GM18498 (cell line): ENCODE data around the gene ETV3.

Experiments used
- ATAC-seq: cut with Tn5 transposase; IDR thresholded peaks from one replicate; pipeline ENCODE4 v1.9.1; 2021; ENCODE audit warnings: mild to moderate bottlenecking, moderate library complexity; ENCODE audit not compliant: unreplicated experiment

Gene ETV3

DNA sequence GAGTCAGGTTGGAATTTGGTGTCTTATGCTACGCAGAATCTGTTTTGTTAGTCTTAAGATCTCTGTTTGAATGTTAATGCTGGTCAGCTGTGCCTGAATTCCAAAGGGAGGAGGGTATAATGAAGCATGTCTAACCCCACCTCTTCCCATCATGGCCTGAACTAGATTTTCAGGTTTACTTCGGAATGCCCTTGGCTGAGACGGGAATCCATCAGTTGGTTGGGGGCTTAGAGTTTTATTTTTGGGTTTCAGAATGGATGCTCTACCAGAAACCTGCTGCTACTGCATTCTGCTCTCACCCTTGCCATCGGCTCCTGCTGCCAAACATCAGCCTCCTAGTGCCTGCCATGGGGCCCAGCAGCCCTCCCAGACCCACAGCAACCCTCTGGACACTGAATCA is 24.1 kb upstream of the ETV3 start:
- no peak for ATAC-seq

GRCh38 chr1:157161901-157162300 is 23.7 kb upstream of the ETV3 start:
- ATAC-seq, result no peak

DNA sequence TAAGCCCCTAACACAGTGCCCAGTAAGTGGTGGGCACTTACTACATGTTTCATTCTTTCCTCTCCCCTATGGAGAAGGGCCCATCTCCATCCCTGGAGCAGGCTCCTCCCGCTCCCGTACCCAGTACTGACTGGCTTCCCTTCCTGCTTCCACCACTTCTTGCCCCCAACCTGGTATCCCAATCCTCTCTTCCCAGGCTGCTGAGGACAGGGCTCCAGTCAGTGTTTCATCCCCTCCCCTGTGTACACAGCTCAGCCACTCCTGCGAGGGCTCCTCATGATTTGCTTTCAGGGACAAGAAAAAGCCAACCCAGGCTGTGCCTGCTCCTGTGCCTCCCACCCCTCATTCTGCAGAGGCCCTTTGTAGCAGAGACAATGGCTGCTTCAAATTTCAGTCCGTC is 20.8 kb upstream of the ETV3 start:
- ATAC-seq, result no peak

DNA sequence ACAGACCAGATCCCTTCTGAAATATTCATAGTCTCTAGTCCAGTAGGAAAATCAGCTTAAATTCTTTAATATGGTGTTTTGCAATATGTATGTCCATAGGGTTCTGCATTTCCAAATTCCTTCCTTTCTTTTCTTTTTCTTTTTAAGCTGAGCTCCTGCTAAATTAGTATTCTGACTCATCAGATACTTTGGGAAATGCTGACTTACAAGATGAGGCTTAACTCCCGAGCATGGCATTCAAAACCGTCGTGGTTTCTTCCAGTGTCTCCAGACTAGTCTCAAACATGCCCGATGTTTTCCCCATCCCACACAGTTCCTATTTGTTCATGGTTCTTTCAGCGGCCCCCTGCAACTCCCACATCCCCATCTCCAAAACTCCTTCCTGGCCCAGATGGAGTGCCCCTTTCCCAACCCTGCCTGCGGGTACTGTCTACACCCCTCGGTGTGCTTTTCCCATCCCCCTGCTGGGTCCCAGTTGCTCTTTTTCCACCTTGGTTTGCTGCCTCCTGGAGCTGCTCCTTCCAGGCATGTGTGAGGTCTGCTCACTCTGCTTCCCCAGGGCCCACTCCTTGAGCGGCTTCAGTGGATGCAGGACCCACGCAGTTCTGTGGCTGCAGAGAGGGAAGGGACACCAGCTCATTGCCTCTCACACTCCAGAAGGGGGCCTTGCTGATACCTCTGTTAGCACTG is 19.5 kb upstream of the ETV3 start:
- ATAC-seq, result no peak

DNA sequence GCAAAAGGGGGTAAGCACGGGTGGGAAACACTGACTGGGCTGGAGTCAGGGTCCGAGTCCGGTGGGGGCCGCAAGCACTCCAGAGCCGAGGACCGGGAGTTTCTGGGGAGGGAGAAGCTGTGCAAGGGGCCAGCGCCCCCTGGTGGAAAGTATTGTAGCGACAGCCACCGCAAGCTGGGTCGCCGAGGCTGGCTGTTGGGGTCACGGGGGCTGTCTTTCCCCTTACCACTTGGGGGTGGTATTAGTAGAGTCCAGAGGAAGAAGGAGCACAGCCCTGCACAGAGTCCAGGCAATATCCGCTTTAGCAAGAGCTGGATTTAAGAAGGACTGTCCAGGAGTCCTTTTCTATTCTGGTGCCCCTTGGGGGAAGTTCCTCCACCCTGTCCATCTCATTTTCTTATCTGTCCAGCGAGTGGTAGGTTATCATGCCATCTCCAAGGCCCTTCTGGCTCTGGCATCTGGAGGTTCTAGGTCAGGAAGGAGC is 17.9 kb upstream of the ETV3 start:
- peak; percentile 68 for ATAC-seq

GRCh38 chr1:157155658-157156057 is 17.5 kb upstream of the ETV3 start:
- ATAC-seq, result no peak

DNA sequence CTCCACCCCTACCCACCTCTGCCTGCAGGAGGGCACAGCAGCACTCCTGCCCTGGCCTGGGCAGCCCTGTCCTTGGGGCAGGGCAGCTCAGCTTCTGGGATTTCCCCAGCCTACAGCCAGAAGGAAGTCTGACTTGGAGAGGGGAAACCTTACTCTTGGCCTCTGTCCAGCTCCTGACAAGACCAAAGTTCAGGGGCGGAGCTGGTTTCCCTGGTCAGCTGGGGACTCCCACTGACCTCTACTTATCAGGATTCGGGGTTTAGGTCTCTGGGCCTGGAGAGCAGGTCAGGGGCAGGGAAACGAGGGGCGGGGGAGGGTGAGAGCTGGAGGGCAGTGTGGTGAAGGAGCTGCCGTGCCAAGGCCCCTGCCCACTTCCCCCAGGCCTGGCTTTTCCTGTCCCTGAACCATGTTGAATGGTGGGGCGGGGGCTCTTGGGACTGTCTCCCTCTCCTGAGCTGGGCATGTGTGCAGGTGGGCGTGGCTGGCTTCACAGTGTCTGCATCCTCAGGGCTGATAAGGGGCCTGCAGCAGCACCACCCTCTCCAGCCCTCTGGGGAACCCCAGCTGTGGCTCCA is 16.8 kb upstream of the ETV3 start:
- ATAC-seq, result no peak

GRCh38 chr1:157154291-157154690 is 16.1 kb upstream of the ETV3 start:
- no peak for ATAC-seq

- no peak for ATAC-seq
Observed at GRCh38 chr1:157153746-157154145, 15.6 kb upstream of the ETV3 start.

GRCh38 chr1:157152510-157152909 is 14.3 kb upstream of the ETV3 start:
- ATAC-seq, result no peak

- ATAC-seq, result no peak
Observed at GRCh38 chr1:157151506-157151905, 13.3 kb upstream of the ETV3 start.

GRCh38 chr1:157151073-157151472 is 12.9 kb upstream of the ETV3 start:
- no peak for ATAC-seq

- no peak for ATAC-seq
Observed at GRCh38 chr1:157150631-157151030, 12.4 kb upstream of the ETV3 start.

- ATAC-seq, result no peak
Observed at GRCh38 chr1:157147906-157148700, 9.9 kb upstream of the ETV3 start.

DNA sequence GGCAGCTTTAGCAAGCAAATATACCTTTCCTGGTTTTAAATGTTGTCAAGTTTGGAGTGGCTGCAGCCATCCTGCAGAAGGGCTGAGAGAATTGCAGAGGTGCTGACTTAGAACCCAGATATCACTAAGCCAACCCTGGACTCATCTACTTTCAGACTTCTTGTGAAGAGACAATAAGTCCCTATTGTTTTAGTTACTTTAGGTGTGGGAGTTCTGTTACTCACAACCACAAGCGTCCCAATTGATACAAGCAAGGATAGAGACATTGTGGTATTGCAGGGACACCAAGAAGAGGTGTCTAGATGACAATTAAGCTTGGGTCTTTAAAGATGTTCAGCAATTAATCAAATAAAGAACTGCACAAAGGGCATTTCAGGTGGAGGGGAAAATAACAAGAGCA is 8.8 kb upstream of the ETV3 start:
- no peak for ATAC-seq

DNA sequence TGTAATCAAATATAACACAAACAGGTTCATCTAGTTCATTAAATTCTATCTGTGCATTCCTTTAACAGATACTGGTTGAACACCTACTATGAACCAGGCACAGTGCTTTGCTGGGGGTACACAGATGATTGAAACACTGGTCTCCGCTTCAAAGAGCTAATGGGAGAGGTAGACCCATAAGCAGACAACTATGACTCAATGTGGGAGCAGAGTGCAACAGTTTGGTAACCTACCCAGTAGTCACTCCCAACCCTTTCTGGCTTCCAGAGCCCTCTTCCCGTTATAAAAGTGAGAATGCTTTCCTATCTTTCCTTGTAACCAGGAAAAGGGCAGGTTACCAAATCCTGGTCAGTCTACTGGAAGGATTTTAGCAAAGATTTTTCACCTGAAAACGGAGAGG is 8.0 kb upstream of the ETV3 start:
- ATAC-seq, result no peak

DNA sequence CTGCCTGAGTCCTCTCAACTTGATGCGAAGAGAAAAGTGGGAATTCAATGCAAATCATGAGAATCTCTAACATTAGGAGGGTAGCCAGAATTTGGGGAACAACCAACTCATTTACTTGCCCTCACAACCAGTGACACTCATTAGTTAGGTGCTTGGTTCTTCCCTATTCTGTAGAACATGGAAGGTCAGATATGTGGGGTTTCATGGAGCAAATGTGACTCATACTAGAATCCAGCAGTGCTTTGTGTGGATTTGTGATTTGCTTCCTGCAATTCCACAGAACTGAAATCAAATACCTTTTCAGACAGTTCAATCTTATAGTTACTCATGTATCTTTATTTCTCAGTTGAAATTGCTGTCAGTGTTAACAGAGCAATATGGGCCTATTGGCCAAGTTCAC is 6.9 kb upstream of the ETV3 start:
- no peak for ATAC-seq

GRCh38 chr1:157144509-157144908 is 6.3 kb upstream of the ETV3 start:
- no peak for ATAC-seq

GRCh38 chr1:157142765-157143423 is 4.7 kb upstream of the ETV3 start:
- no peak for ATAC-seq

DNA sequence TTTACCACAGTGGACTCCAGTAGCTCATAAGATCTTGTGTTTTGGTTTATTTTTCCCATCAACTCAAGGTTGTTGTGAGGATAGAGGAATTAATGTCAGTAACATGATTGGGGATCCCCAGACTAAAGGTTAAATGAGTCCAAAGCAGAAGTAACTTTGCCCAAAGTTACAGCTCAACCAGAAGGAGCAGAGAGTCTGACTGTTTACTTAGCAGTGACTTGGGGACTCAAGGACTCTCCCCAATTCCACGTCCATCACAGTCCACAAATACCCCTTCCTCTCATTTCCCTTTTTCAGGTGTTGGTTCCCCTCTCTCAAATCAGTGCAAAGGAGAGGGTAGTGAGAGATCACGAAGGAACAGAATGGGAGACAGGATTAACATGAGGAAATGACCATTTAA is 4.0 kb upstream of the ETV3 start:
- no peak for ATAC-seq

DNA sequence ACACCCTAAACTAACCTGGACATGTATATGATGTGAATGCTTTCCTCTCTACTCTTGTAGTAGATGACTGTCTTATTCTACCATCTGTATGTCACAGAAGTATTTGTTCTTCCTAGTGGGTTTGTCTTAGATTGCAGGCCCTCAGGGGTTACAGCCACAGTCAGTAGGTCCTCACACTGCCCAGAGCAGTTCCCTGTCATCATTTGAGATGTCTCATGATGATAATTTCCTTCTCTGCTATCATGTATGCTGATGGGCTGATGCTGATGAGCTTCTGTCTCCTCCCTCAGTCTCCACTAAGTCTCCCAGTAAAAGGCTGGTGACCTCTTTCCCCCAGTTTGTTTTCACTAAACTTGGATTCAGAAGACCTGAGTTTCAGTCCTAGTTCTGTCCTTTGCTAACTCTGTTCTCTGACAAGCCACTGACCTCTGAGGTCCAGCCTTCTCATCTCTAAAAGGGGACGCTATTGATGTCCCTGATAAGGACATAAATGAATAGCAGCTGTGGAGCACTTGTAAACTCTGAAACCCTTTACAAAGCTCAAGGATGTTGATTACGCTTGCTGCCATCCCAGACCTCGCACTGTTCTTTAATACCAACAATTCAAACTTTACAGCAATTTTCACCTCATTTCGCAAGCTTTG is 3.1 kb upstream of the ETV3 start:
- no peak for ATAC-seq
